ENCODE data around the gene ETV4.

DNA sequence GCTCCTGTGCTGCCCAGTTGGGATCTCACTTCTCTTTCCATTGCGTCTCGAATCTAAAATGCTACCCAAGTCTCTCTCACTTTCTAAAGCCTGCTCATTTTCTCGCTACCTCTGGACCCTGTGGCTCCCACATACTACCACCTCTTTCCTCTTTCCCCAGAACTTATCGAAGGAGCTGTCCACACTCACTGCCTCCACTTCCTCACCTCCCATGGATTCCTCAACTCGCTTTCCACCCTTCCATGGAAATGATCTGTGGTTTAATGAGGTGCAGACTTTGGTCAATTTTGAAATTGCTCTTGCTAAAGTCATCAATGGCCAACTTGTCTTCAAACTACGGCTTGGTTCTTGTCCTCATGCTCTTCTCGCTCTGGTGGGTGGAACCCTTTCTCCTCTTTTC is 37.2 kb upstream of the ETV4 start:
- TF ChIP-seq, protein P1, sequence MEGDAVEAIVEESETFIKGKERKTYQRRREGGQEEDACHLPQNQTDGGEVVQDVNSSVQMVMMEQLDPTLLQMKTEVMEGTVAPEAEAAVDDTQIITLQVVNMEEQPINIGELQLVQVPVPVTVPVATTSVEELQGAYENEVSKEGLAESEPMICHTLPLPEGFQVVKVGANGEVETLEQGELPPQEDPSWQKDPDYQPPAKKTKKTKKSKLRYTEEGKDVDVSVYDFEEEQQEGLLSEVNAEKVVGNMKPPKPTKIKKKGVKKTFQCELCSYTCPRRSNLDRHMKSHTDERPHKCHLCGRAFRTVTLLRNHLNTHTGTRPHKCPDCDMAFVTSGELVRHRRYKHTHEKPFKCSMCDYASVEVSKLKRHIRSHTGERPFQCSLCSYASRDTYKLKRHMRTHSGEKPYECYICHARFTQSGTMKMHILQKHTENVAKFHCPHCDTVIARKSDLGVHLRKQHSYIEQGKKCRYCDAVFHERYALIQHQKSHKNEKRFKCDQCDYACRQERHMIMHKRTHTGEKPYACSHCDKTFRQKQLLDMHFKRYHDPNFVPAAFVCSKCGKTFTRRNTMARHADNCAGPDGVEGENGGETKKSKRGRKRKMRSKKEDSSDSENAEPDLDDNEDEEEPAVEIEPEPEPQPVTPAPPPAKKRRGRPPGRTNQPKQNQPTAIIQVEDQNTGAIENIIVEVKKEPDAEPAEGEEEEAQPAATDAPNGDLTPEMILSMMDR (IDR thresholded peaks at IDR 0.05 in 4 of 5, conservative IDR thresholded peaks at IDR 0.05 in 1 of 5), result no peak
- no peak for TF ChIP-seq POLR2A (IDR thresholded peaks at IDR 0.05)
